Stimulated activated CD4-positive, alpha-beta T cell treated with anti-CD3 and anti-CD28 coated beads, TNF-alpha, amount 100 ng/mL, for 24 hours (primary cell): ENCODE measurements around the gene ADAMTSL5.

Experiments
- DNase-seq, 3 experiments: peaks; one replicate each; pipeline ENCODE4 v3.0.0-alpha.2; 2020; ENCODE audit warnings: low read depth in 3 of 3

Gene ADAMTSL5

DNA sequence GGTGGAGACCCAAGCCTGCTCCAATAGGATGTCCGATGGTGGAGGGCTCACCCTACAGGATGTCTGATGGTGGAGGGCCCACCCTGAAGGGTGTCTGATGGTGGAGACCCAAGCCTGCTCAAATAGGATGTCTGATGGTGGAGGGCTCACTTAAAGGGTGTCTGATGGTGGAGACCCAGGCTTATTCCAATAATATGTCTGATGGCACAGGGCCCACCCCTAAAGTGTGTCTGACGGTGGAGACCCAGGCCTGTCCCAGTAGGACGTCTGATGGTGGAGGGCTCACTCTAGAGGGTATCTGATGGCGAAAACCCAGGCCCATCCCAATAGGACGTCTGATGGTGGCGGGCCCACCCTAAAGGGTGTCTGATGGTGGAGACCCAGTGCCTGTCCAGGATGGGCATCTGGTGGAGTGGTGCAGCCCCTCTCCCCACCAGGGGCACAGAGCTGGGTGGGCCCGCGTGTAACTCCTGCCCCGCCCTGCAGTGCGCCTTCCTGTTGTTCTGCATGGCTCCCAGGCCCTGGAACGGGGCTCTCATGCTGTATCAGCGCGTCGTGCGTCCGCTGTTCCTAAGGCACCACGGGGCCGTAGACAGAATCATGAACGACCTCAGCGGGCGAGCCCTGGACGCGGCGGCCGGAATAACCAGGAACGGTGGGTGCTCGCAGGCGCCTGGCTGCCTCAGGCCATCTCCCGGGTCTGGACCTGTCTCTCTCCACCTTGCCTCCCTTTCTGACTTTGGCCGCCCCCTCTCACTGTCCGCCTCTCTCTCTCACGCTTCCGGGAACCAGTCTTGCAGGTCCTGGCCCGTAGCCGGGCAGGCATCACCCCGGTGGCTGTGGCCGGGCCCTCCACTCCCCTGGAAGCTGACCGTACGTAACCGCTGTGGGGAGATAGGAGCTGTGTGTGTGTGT lies 16.8 kb downstream of the ADAMTSL5 start:
- no peak for DNase-seq

DNA sequence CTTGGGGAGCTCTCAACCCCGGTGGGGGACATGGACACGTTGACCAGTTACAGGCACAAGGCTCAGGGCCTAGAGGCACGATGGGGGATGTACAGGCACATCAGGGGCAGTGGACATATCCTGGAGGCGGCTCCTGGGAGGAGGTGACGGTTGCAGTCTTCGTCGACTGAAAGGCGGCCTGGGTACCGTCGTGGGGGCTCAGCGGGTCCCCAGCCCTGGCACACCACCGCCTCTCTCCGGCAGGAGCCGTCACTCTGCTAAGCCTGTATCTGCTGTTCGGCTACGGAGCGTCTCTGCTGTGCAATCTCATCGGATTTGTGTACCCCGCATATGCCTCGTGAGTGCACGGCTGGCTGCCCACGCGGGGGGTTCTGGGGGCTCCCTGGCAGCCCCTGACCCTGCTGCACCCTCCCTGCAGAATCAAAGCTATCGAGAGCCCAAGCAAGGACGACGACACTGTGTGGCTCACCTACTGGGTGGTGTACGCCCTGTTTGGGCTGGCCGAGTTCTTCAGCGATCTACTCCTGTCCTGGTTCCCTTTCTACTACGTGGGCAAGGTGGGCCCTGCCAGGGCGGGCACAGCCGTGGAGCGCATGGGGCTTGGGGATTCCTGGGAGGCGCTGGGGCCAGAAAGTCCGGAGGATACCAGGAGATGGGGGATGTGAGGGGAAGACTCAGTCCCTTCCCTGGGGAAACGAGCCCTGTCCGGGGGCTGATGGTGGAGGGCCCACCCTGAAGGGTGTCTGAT lies 17.6 kb downstream of the ADAMTSL5 start:
- DNase-seq, result no peak

DNA sequence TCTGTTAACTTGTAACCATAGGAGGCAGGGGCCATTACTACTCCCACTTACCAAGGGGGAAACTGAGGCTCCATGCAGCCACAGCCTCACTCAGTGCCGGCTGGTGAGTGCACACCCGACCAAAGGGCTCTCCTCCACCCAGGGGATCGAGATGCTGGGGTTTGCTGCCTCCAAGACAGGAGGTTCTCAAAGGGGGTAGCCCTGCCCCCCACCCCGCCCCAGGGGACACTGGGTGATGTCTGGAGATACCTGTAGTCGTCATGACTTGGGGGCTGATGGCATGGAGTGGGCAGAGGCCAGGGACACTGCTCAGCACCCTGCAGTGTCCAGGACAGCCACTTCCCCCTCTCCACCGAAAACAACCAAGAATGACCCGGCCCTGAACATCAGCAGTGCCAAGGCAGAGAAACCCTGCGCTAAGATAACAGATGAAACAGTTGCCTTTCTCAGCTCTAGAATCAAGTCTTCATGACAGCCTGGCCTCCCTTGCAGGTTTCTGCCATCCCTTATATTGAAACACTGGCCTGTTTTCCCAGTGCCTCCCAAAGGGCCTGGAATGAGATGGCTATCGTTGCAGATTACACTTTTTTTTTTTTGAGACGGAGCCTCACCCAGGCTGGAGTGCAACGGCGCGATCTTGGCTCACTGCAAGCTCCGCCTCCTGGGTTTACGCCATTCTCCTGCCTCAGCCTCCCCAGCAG lies 18.6 kb downstream of the ADAMTSL5 start:
- no peak for DNase-seq

DNA sequence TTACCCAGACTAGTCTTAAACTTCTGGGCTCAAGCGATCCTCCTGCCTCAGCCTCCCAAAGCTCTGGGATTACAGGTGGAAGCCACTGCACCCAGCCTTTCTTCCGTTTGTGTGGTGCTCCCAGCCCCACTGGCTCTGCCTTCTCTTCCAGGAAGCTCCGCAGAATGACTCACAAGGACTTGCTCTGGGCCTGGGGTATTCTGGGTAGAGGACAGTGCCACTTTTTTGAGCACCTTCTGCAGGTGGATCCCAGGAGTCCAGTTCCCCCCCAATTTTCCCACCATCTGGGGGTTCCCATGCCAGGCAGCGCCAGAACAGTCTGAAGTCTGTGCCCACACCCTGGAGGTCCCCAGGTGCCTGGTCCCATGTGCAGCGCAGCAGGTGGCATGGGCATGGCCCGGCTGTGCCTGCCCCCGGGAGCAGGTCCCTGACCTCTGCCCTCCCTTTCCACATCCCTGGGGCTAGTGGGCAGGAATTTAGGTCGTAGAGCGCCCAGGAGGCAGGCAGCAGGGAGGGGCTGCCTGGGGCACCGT lies 20.3 kb downstream of the ADAMTSL5 start:
- DNase-seq, result no peak

DNA sequence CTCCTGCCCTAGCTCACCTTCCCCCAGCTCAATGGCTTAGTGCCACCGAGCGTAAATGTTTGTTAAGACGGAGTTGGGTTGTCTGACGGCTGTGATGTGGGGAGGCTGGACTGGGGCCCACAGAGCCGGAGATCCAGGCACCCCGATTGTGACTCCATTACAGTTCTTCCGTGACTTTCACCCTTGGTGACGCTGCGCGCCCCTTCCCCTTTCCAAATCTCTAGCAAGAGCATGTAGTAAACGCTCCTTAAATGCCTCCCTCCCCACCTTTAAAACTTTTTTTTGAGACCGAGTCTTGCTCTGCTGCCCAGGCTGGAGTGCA lies 21.0 kb downstream of the ADAMTSL5 start:
- no peak for DNase-seq

DNA sequence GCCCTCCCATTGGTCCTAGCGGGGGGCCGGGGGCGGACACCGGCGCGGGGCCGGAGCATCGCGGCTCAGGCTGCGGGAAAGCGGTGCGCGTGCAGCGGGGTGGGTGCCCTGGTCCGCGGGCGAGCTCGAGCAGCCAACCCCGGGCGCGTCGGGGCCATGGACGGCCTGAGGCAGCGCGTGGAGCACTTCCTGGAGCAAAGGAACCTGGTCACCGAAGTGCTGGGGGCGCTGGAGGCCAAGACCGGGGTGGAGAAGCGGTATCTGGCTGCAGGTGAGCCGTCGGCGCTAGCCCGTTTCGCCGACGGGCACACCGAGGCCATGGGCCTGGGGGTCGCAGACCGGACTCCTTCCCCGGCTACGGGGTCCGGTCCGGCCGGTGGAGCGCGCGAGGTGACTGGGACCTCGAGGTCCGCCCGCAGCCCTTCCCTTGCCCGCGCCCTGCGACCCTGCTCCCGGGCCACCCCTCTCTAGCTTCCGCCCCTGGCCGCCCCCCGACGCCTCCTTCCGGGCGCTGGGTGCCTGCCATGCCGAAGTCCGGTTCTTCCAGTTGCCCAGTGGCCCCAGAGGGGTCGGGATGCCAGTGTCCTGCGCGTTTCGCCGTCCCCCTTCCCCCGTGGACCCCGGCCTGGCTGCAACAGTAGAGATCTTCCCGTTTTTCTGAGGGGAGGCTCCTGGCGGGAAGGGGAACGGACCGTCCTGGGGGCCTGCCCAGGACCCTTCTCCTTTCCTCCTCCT lies 21.5 kb downstream of the ADAMTSL5 start, which contains the start of gene REEP6:
TSS of gene REEP6 (plus strand) at position 68 of the 735 bp plus-strand sequence. CDS start at position 157, 89 bp downstream.
- no peak for DNase-seq

DNA sequence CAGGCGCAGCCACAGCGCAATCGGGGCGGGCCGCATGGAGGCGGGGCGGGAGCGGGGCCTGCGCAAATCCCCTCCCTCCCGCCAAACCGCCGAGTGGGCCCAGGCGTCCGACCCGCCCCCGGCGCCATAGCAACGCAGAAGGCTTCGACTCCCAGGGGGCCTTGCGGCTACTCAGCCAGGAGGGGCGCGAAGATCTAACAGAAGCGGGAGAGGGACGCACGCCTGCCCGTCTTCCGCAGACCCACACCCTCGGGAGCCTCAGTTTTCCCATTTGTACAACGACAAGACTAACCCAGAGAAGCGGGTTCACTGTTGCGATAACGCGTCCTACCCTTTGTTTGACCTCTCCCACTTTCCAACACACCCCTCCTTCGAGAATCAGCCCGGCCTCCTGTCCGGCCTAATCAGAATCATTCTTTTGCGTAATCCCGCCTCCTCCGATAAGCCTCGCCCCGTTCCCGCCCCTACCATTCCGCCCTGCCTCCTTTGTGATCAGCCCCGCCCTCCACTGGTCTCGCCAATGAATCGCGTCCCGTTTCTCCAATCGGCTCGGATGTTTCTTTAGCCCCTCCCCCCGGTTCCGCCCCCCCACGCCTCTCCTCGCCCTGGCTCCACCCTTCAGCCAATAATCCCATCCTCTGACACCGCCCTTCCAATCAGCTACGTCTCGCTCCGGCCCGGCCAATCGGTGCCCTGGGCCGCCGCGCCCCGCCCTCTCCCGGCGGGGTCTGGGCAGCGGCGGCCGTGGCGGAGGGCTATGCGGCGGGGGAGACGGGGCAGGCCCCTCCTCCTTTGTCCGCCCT lies 22.3 kb downstream of the ADAMTSL5 start, which contains the start of gene PCSK4:
TSS of gene PCSK4 (minus strand) at position 40 of the 803 bp plus-strand sequence. CDS start at position 36, 4 bp downstream.
- peak; percentile 96 to 98 (median 97) for DNase-seq

DNA sequence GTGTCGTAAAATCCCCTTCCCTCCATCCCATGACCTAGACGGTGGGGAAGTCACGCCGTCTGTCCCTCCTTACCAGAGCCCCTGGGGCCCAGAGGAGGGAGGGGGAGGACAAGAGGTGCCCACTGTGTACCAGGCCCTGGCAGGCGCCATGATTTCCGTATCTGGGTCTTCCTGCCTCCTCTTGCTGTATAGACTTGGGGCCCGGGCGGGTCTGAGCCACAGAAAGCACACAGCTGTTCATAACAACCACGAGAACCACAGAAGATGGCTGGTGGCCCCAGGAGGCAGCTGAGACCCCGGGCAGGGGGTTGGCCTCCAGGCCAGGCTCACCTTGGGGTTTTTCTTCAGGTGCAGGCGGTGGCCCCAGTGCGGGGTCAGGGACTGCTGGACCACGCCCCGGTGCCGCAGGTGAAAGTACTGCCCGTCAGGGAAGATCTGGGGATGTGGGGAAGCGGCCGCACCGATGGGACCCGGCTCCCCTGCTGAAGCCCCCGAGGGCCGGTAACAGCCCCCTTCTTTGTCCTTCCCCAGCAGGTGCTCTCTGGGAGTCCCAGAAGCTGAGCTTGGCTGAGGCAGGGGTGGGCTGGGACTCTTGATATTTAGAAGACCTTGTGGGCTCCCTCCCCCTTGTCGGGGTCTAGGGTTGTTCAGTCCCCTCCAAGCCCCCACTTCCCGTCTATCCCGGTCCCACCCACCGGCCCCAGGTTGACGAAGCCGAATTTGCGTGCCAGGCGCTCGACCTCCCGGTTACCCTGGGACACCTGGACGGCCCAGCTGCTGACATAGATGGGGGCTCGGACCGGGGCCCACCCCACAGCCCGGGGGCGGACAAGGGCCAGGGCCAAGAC lies 23.1 kb downstream of the ADAMTSL5 start:
- DNase-seq, result no peak

DNA sequence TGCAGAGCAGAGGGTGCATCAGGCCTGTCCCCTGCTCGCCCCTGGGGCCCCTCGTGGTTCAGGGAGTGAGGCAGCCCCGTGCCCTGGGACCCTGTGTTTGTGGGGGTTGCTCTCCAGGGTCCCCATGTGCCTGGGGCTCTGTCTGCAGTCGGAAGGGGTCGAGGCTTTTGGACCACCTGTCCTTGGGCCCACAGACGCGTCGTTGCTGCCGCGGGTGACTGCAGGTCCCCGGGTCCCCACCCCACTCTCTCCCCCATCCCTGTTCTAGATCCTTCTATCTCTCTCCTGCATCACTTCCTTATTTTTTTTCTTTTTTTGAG lies 24.6 kb downstream of the ADAMTSL5 start:
- no peak for DNase-seq

DNA sequence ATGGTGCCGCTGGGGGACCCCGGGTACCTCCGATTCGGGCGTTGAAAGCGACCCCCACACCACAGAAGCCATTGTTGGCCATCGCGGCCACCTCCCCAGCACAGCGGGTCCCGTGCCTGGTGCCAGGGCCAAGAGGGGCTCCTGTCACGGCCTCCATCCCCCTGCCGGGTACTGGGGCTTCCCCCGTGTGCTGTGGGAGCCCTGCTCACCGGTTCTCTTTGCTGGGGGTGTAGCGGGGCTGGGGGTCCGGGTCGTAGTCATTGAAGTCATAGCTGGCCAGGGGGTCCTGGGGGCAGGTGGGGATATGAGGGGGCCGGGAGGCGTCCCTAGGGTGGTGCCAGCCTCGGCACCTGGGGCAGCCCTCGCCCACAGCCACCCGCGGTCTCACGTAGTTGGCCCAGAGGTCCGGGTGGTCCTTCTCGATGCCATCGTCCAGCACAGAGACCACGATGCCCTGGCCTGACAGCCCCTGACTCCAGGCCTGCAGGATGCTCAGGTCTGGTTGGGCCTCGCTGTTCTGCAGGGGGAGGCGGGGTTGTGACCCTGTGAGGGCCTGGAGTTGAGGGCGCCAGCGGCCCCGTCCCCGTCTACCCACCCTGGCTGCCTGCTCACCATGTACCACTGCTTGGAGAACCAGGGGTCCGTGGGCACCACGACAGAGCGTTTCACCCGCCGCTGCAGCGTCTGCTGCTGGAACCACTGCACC lies 25.1 kb downstream of the ADAMTSL5 start:
- no peak for DNase-seq

DNA sequence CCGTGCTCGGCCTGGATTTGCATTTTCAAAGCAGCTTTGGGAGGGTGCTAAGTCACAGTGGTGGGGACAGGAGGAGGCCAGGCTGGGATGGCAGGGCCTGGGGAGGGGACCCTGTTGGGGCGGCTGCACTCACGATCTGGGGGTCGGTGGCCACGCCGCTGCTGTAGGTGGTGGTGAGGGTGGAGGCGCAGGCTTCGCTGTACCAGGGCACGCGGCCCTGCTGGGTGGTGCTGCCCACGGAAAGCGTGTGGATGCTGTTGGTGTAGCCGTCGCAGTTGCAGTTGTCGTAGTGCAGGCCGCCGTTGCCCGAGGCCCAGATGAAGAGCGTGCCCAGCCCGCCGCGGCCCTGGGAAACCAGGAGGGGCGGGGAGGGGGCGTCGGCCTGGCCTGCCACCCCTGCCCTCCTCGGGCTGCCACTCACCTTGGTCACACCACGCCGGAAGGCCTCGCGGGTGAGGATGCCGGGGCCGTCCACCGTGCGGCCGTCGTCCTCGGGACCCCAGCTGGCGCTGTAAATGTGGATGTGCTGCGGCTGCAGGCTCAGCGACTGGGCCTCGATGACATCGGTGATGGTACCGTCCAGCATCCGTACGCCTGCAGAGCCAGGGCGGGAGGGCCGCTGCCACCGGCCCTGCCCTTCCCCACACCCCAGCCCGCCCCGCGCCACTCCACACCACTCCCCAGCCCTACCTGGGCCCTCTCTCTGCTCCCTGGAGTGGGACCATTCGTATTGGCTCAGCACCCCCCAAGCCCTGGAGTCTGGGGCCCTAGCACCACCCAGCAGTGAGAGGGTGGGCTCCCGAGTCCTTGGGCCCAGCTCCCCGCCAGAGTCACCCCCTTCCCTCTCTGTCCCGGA lies 25.9 kb downstream of the ADAMTSL5 start:
- DNase-seq, result no peak

DNA sequence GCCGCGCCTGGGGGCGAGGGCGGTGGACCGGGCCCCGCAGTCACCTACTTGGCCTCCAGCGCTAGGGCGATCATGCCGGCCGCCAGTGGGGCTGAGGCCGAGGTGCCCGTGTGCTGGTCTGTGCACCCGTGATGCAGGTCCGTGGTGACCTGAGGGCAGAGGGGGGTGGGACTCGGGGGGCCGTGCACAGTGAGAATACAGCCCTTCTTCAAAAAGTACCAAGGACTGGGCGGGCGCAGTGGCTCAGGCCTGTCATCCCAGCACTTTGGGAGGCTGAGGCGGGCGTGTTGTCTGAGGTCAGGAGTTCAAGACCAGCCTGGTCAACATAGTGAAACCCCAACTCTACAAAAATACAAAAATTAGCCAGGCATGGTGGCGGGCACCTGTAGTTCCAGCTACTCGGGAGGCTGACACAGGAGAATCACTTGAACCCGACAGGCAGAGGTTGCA lies 28.8 kb downstream of the ADAMTSL5 start:
- no peak for DNase-seq

DNA sequence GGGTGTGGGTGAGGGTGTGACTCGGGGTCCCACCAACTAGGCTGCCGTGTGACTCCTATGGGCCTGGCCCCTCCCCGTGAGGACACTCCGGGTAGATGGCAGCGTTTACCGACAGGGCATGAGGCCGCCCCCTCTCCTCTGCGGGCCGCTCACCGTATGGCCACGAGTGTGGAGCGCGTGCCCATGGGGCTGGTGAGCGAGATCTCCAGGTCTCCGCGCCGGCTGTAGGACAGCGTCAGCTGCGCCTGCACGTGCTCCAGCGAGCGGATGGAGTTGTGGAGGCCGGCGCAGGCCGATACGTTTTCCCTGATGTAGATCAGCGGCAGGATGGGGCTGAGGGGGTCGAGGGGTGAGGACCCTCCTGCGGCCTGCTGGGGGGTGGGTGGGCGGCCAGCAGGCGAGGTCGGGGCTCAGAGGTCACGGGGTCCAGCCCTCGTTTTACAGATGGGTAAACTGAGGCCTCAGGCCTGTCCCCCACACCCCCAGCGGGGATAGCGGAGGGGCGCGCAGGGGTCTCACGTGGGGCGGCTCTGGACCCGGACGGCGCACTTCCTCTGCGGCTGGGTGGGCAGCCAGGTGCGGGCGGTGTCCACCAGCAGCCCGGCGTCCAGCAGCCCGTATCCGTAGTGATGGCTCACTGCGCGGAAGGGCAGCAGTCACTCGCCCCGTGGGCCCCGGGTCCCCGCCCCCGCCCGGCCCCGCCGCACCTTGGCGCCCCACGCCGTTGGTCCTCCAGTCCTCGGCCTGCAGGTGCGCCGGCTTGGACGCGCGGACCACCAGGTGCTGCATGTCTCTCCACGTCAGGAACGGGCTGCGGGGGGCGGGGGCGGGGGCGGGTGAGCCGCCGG lies 29.5 kb downstream of the ADAMTSL5 start:
- DNase-seq, result no peak

DNA sequence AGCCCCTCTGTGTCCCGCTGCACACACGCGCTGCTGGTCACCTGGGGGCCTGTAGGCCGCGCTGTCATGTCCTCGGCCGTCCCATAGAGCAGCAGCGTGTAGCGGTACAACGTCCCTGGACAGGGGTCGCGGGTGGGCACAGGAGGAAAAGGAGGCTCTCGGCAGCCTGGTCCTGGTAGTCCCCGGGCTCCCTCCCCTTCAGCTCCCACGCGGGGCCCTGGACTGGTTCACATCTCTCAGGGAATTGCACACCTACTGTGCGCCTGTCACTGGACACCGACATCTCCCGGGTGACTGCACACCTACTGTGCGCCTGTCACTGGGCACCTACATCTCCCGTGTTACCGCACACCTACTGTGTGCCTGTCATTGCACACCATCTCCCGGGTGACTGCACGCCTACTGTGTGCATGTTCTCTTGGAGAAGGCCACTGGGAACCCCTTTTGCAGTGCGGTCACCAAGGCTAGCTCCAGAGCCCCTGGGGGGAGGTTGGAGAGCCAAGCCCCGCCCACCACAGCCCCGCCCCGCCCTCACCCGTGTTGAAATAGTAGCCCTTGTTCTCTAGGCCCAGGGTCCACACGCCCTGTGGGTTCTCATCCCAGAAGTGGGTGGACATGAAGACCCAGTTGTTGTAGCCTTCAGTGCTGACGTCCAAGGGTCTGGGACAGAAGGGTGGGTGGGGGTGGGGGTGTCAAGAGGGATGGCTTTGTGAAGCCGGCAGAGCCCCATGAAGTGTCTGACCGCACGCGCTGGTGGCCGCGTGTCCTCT lies 30.3 kb downstream of the ADAMTSL5 start:
- no peak for DNase-seq

DNA sequence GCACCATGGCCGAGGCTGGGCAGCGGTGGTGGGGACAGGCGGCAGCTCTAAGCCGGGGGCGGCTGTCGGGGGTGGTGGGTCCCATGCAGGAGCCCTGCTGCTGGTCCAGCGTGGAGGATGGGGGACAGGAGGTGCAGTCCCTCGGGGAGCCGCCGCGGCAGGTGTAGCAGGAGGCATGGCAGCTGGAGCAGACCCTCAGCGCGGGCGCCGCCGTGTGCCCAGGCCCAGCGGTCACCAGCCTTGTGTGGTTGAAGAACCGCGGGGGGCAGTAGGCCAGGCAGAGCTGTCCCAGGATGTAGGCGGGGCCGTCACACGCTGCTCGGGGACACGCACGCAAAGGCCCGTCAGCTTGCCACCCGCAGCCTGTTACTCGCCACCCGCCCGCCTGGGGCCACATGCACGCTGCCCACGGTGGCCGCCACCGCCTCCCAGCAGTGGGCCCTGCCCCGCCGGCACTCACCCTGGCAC lies 30.9 kb downstream of the ADAMTSL5 start:
- DNase-seq, result no peak
